T1000 (cell line): ENCODE measurements around the gene MAGEF1.
A peak's percentile ranks its signal among the peaks of the same experiment; 100 is the strongest.

Experiments
- DNase-seq: peaks from one replicate; lab custom pipeline; 2025; ENCODE audit warnings: mixed read lengths; lab: John Stamatoyannopoulos, UW

Gene MAGEF1

GRCh38 chr3:184711493-184712247 lies at the start of gene MAGEF1:
TSS of gene MAGEF1 (minus strand) at chr3:184712064. CDS start at chr3:184711821, 243 bp downstream.
- DNase-seq = peak; percentile 76

- no peak for DNase-seq
Measured at GRCh38 chr3:184761075-184761841, 49.4 kb upstream of the MAGEF1 start.

- DNase-seq = no peak
Measured at GRCh38 chr3:184760337-184761074, 48.6 kb upstream of the MAGEF1 start.

- no peak for DNase-seq
Measured at GRCh38 chr3:184759666-184760200, 47.9 kb upstream of the MAGEF1 start.

DNA sequence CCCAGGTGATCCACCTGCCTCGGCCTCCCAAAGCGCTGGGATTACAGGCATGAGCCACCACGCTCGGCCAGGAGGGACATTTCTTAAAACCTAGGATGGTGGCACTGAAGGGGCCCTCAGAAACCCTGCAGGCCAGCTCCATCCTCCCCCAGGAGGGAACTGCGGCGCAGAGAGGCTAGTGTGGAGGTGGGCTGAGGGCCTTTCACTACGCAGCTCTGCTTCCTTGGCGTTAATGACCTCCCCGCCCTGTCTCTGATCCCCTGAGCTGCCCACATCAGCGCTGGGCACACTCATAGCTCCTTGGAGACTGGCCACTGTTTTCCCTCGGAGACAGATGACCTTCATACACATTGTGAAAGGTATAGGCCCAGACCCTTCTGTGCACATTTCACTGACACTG lies 46.2 kb upstream of the MAGEF1 start:
- no peak for DNase-seq

DNA sequence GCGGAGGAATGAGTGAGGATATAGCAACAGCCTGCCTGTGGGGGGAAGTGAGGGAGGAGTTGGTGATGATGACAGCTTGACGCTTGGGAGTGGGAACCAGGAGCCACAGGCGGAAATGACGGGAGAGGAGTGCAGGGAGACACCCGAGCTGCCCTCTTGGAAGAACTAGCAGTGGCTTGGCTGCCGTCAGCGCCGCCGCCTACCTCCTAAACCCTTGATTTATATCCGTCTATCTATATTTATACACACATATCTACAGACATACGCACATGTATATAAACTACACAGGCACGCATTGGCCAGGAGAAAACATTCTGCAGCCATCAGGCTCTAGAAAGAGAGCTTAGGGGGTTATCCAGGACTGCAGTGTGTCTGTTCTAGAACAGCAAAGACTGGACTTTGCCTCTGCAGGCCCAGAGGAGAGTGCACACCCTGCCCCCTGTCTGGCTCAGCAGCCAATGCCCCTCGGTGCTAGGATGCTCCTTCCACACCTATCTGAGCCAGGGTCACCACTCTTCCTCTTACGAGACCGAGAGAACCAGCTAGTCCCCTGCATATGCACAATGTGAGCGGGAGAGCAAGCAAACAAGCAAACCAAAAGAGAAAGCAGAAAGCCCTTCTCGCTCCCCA lies 45.3 kb upstream of the MAGEF1 start:
- DNase-seq = no peak

GRCh38 chr3:184756151-184757021 lies 44.5 kb upstream of the MAGEF1 start:
- no peak for DNase-seq

DNA sequence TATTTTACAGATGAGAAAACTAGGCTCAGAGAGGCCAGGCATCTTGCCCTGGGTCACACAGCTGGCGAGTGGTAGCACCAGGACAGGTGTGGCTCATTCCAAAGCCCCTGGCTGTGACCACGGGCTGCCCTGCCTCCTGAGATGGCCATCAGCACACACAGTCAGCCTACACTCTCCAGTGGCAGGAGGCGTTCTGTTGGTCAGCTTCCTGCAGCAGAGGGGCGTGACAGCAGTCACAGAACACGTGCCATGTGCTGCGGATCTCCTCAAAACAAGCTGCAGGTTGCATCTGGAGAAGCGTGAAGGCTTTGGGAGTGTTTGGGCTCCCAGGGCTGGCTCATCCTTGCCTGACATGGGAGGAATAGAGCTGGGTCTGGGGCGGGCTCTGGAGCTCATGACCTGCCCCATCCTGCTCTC lies 43.5 kb upstream of the MAGEF1 start:
- no peak for DNase-seq

GRCh38 chr3:184752361-184752760 lies 40.5 kb upstream of the MAGEF1 start:
- DNase-seq = no peak

DNA sequence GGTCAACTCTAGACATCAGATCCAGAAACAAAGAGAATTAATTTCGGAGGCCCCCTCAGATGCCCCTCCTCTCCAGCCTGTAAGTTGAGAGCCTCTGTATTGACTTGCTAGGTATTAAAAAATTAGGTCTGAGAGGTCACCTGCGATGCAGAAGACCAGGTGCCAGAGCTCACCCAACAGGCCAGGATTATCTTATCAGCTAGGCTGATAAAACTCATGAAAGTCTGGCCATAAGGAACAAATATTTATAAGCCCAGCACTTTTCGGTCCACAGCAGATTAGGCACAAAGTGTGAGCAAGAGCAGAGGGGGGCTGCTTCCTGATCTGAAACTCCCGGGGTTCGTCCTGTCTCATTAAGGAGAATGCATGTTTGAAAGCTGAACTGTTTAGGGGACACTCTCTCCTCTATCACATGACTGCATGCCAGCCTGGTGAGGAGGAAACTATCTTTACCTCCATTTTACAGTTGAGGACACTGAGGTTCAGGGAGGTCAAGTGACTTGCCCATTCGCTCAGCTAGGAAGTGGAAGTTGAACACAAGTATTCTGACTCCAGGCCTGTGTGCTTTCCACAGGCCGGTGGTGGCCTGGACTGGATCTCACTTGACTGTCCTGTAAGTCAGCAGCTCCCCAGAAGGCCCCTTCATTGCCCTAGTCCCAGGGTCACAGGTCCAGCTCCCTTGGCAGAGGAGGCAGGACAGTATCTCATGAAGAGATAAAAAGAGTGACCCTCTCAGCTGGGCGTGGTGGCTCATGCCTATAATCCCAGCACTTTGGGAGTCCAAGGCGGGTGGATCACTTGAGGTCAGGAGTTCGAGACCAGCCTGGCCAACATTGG lies 39.6 kb upstream of the MAGEF1 start:
- DNase-seq = no peak

DNA sequence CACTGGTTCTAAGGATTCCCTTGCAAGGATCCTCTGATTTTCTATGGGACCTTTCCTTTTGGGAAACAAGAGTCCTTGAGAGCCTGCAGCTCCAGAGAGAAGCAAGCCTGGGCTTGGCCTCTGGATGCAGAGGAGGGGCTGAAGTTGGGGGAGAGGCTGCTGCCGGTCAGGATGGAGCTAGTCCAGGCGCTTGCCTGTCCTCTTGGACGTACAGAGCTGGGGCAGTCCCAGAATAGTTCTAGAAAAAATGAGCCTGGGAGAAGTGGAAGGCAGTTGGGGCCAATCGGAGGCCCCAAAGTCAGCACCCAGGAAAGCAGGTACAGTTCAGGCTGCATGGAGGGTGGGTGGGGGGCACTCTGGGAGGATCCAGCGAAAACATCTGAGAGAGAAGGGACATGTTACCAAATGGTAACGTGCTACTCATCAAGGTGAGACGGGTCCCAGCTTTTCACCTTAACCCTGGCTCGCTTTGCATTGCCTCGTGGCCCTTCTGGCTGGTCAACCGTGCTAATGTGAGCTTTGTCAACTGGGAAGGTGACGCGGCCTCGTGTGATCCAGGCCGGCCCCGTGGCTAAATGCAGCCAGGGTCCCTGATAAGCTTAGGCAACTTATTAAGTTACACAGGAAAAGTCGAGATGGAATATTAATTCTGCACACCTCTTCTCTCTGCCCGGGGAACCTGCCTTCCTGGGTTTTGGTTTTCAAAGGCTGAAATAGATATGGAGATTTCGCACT lies 38.7 kb upstream of the MAGEF1 start:
- DNase-seq = no peak

DNA sequence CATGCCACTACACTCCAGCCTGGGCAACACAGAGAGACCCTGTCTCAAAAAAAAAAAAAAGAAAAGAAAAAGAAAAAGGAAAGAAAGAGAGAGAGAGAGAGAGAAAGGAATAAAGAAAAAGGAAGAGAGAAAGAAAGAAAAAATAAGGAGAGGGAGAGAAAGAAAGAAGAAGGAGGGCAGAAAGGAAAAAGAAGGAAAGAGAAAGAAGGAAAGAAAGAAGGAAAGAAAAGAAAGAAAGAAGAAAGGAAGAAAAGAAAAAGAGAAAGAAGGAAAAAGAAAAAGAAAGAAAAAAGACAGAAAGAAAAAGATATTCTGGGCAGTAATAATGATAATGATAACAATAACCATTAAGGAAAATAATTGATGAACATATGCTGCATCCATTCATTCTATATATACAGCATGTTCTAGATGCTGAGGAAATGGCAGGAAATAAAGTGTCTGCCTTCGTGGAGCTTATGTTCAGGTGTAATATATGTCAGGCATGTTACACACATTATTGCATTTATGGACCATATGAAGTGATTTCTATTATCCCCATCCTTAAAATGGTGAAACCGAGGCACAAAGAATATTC lies 37.4 kb upstream of the MAGEF1 start:
- no peak for DNase-seq

- DNase-seq = no peak
Measured at GRCh38 chr3:184748219-184749135, 36.6 kb upstream of the MAGEF1 start.

DNA sequence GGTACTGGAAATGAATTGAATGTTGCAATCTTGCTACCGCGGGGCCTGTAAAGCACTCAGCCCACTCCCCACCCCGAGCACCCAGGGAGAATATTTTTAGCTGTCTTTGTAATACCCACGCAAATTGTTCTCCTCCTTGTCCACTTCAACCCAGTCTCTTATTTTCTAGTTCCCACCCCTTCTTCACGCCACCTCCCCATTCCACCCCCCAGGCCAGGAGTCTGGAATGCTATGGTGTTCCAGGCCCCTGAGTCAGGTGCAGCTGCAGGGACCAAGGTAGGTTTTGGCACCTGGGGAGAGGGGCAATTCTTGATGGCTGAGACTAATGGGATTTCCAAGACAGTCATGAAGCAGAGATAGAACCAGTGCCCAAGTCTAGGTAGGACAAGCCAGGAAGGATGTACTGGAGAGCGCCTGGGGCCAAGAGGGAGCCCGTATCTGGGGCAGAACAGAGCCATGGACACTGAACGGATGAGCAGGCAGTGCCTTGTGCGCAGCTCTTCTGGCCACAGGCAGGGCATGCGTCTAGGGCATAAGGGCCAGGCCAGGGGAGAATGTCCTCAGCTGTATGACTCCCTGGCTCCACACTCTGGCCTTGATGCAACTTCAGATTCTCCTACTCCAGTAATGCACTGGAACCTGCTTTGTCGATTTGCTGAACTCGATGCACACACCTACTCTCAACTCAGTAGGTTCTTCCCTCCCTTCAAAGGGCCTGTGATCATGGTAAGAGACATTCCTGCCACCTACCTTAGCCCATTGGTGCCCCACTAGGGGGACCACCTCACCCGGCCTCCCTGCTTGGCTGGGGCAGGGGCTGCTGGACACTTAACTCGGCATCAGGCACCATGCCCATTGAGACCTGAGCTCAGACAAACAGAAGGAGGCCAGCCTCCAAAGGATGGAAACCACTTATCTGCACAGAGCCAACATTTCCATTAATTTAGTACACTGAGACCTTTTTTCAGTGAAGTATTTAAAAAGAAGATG lies 34.6 kb upstream of the MAGEF1 start:
- no peak for DNase-seq

- no peak for DNase-seq
Measured at GRCh38 chr3:184745526-184745925, 33.7 kb upstream of the MAGEF1 start.

GRCh38 chr3:184743248-184743647 lies 31.4 kb upstream of the MAGEF1 start:
- DNase-seq = no peak
